K562 (cell line): ENCODE measurements around the gene STON1. TPM values are rescaled to one million over a fixed set of nuclear protein-coding genes. Genes with fewer than 3 reads are reported as not detected.
A peak's percentile ranks its signal among the peaks of the same experiment; 100 is the strongest.

Source experiments
- ATF3 ChIP-seq, 2 experiments: fragments of 450-650 bp in 1 of 2; sonication (generic) in 1 of 2; formaldehyde crosslinking in 1 of 2; IDR thresholded peaks in 1 of 2; conservative IDR thresholded peaks in 1 of 2; 2 replicates each; pipeline versions ENCODE4 v1.6.1 to v1.8.1; 2016 to 2023; ENCODE audit warnings: mild to moderate bottlenecking in 2 of 2, moderate library complexity in 2 of 2, inconsistent platforms in 1 of 2, missing genetic modification reagents in 1 of 2
- CHD1 ChIP-seq: fragments of 200-600 bp; sonication (generic); IDR thresholded peaks from one replicate; pipeline ENCODE4 v1.6.1; 2012; ENCODE audit warnings: mild to moderate bottlenecking, moderate library complexity, low read length, inconsistent platforms
- CREB1 ChIP-seq, 2 experiments: sonication (generic) in 1 of 2; formaldehyde crosslinking in 1 of 2; IDR thresholded peaks; 2 replicates each; pipeline versions ENCODE4 v1.6.1 to v1.8.0; 2012 to 2022; ENCODE audit warnings: inconsistent platforms in 1 of 2, mild to moderate bottlenecking in 1 of 2, missing genetic modification reagents in 1 of 2, moderate library complexity in 1 of 2
- CREM ChIP-seq: IDR thresholded peaks from 2 replicates; pipeline ENCODE4 v1.6.1; 2014; ENCODE audit warnings: antibody characterized with exemption, low read depth
- CUX1 ChIP-seq: fragments of 200-800 bp; sonication (Bioruptor generic); IDR thresholded peaks from 2 replicates; pipeline ENCODE4 v1.6.1; 2016; ENCODE audit warnings: missing genetic modification characterization, missing compliant biosample characterization
- EP400 ChIP-seq: fragments of 450-650 bp; IDR thresholded peaks from 2 replicates; pipeline ENCODE4 v1.6.1; 2017; ENCODE audit warnings: antibody characterized with exemption, mild to moderate bottlenecking, moderate library complexity
- FOSL1 ChIP-seq: fragments of 200-800 bp; sonication (Bioruptor generic); conservative IDR thresholded peaks from 2 replicates; pipeline ENCODE4 v1.6.1; 2016; ENCODE audit warnings: missing genetic modification characterization, missing compliant biosample characterization
- FOXM1 ChIP-seq, 2 experiments: fragments of 450-650 bp in 1 of 2; sonication (generic) in 1 of 2; formaldehyde crosslinking in 1 of 2; IDR thresholded peaks; 2 replicates each; pipeline versions ENCODE4 v1.6.1 to v1.9.0; 2017 to 2022; ENCODE audit warnings: low read depth in 2 of 2, mild to moderate bottlenecking in 2 of 2, missing genetic modification reagents in 1 of 2, moderate library complexity in 1 of 2
- GABPB1 ChIP-seq: sonication (generic); formaldehyde crosslinking; IDR thresholded peaks from 2 replicates; pipeline ENCODE4 v1.8.0; 2022; ENCODE audit warnings: mild to moderate bottlenecking, missing genetic modification reagents
- GATA2 ChIP-seq: sonication (generic); formaldehyde crosslinking; IDR thresholded peaks from 2 replicates; pipeline ENCODE4 v1.4.0; 2020; ENCODE audit warnings: mild to moderate bottlenecking, missing genetic modification reagents
- GTF2A2 ChIP-seq: IDR thresholded peaks from 2 replicates; pipeline ENCODE4 v1.6.1; 2016; ENCODE audit warnings: mild to moderate bottlenecking, missing genetic modification characterization, missing compliant biosample characterization
- HDAC6 ChIP-seq: IDR thresholded peaks from 2 replicates; pipeline ENCODE4 v1.6.1; 2012; ENCODE audit warnings: low read depth, mild to moderate bottlenecking, control low read depth, inconsistent platforms, low read length, moderate library complexity
- ILK ChIP-seq: fragments of 450-650 bp; IDR thresholded peaks from 2 replicates; pipeline ENCODE4 v1.6.1; 2016; ENCODE audit warnings: missing genetic modification characterization, low read depth, mild to moderate bottlenecking, missing compliant biosample characterization, moderate library complexity, borderline replicate concordance
- KLF16 ChIP-seq: IDR thresholded peaks from 2 replicates; pipeline ENCODE4 v1.6.1; 2016; ENCODE audit warnings: antibody characterized with exemption
- MECOM ChIP-seq: fragments of 250-450 bp; sonication (Bioruptor Pico); IDR thresholded peaks from 2 replicates; pipeline ENCODE4 v1.8.0; 2022; ENCODE audit warnings: inconsistent platforms
- NCOA1 ChIP-seq: fragments of 450-650 bp; IDR thresholded peaks from 2 replicates; pipeline ENCODE4 v1.6.1; 2016; ENCODE audit warnings: low read depth
- NCOA2 ChIP-seq, 2 experiments: fragments of 450-650 bp; IDR thresholded peaks; 2 replicates each; pipeline ENCODE4 v1.6.1; 2018; ENCODE audit warnings: mild to moderate bottlenecking in 2 of 2, moderate library complexity in 1 of 2; ENCODE audit not compliant: partially characterized antibody in 2 of 2
- NFIC ChIP-seq: fragments of 450-650 bp; IDR thresholded peaks from 2 replicates; pipeline ENCODE4 v1.6.1; 2017; ENCODE audit warnings: mild to moderate bottlenecking, inconsistent platforms
- SMARCA4 ChIP-seq: fragments of 450-650 bp; IDR thresholded peaks from 2 replicates; pipeline ENCODE4 v1.6.1; 2016
- SMARCE1 ChIP-seq: fragments of 450-650 bp; IDR thresholded peaks from 2 replicates; pipeline ENCODE4 v1.7.1; 2016; ENCODE audit warnings: mild to moderate bottlenecking
- TCF3 ChIP-seq: sonication (generic); formaldehyde crosslinking; IDR thresholded peaks from 2 replicates; pipeline ENCODE4 v1.4.0; 2020; ENCODE audit warnings: mild to moderate bottlenecking, missing genetic modification reagents
- TEAD4 ChIP-seq, 2 experiments: sonication (generic) in 1 of 2; formaldehyde crosslinking in 1 of 2; IDR thresholded peaks; 2 replicates each; pipeline versions ENCODE4 v1.6.1 to v1.8.0; 2012 to 2022; ENCODE audit warnings: borderline replicate concordance in 1 of 2, inconsistent platforms in 1 of 2, low read length in 1 of 2, mild to moderate bottlenecking in 1 of 2, missing genetic modification reagents in 1 of 2
- polyA plus RNA-seq, 8 experiments: library from polyadenylated mRNA; depleted of rRNA in 4 of 8; stranded (reverse) in 5 of 8; unstranded in 3 of 8; fragments of >200 nt; fragmentation: Nextera tagmentation in 2 of 8; fragmentation: Illumina TruSeq in 1 of 8; extraction: Ambion mirVana in 2 of 8; extraction: Trizol in 1 of 8; gene quantifications; 2 replicates each; pipeline versions ENCODE4 v1.2.1 to v1.2.3, GENCODE V29; 2011 to 2014; ENCODE audit warnings: inconsistent platforms in 1 of 8, missing spikeins in 1 of 8
- total RNA-seq, 7 experiments: library from RNA; depleted of rRNA in 6 of 7; stranded (reverse); fragments of >200 nt in 6 of 7; fragmentation: Illumina TruSeq in 2 of 7; extraction: Trizol in 2 of 7; gene quantifications; 2 replicates each; pipeline versions ENCODE4 v1.2.1 to v1.2.3, GENCODE V29; 2011 to 2021; ENCODE audit warnings: low replicate concordance in 1 of 7

The STON1 gene
- total and polyA plus RNA-seq, 9 of the 15 experiments (the other 6 are each of a cell fraction or from before 2014, with no cell fraction given): 0.07 to 1.2 (median 0.55) TPM

- peak; percentile 98 for TF ChIP-seq TEAD4 (IDR thresholded peaks at IDR 0.05; ENCODE audit: low read length)
- no peak for TF ChIP-seq TEAD4 (CRISPR knock-in tag; IDR thresholded peaks at IDR 0.05; ENCODE audit: borderline replicate concordance)
- no peak for TF ChIP-seq CHD1
- peak; percentile 84 for TF ChIP-seq NCOA1
- TF ChIP-seq TCF3 (CRISPR knock-in tag): peak; percentile 94
- TF ChIP-seq HDAC6: no peak
- TF ChIP-seq NCOA2 (IDR thresholded peaks at IDR 0.05; ENCODE audit: partially characterized antibody in 2 of 2): peak in 1 of 2 experiments; percentile 63
- TF ChIP-seq ILK (tag): no peak
- TF ChIP-seq GATA2 (CRISPR knock-in tag): peak; percentile 63
- TF ChIP-seq MECOM (CRISPR knock-in tag): no peak
- TF ChIP-seq ATF3 (IDR thresholded peaks at IDR 0.05): peak; percentile 93
- TF ChIP-seq ATF3 (CRISPR knock-in tag; conservative IDR thresholded peaks at IDR 0.05): 0 out of 2 replicates have a peak, but pooled peaks have one; percentile 34
- TF ChIP-seq SMARCE1: peak; percentile 96
- no peak for TF ChIP-seq GABPB1 (CRISPR knock-in tag)
- TF ChIP-seq GTF2A2 (tag): peak; percentile 65
- TF ChIP-seq CREB1 (IDR thresholded peaks at IDR 0.05): peak; percentile 54; the same call in 1 of the 2 replicates
- no peak for TF ChIP-seq CREB1 (CRISPR knock-in tag; IDR thresholded peaks at IDR 0.05)
- peak; percentile 95 for TF ChIP-seq KLF16
- peak; percentile 98 for TF ChIP-seq SMARCA4
- peak; percentile 82 for TF ChIP-seq CREM
- TF ChIP-seq FOSL1 (tag): peak; percentile 77
- peak; percentile 80 for TF ChIP-seq NFIC
- TF ChIP-seq EP400: peak; percentile 32; the same call in 1 of the 2 replicates
- peak; percentile 91 for TF ChIP-seq FOXM1 (IDR thresholded peaks at IDR 0.05; ENCODE audit: low read depth)
- no peak for TF ChIP-seq FOXM1 (CRISPR knock-in tag; IDR thresholded peaks at IDR 0.05; ENCODE audit: low read depth)
- 0 out of 2 replicates have a peak, but pooled peaks have one; percentile 45 for TF ChIP-seq CUX1 (CRISPR knock-in tag)
These were observed 75.7 kb downstream of the STON1 start (continued) for GRCh38 chr2:48605482-48606175.
